Measurements from ENCODE around the gene CA5B. TPM values are rescaled to one million over a fixed set of nuclear protein-coding genes. Genes with fewer than 3 reads are reported as not detected.
"Not testable (repeated sequence)": the region's sequence is repeated elsewhere in the genome, so short reads cannot be mapped to it uniquely, and the experiment has no call there.

CA5B gene
- total and polyA plus RNA-seq, 10 of the 15 experiments (the other 5 are each of a cell fraction or from before 2014, with no cell fraction given), result 1.2 to 6.0 (median 3.2) TPM

GRCh38 chrX:15724911-15725310 is 13.2 kb upstream of the CA5B start:
- POLR2A ChIA-PET, result no interaction called here
- ATAC-seq (no peak), DNase-seq (ENCODE audit: low read depth, low spot score) (no peak), FAIRE-seq (no peak)
- in situ Hi-C loops (cut with MboI), result no loop called here
- no peaks in the 10 kb centered on the region for H3K4me1 ChIP-seq (ENCODE audit: control insufficient read depth, insufficient read depth, low read length)
- CTCF ChIA-PET, result interaction anchor here (0.5 kb wide), 1 partner anchor 37 kb away, joined by 3 read pairs; no protein-coding TSS in a partner anchor
- H3K27ac ChIP-seq (ENCODE audit: control insufficient read depth, insufficient read depth), result no peak overlapping the region
- BruUV-seq (replicated peaks), result no TSS peak
- no peak overlapping the region for H3K4me3 ChIP-seq
- H3K9me3 ChIP-seq (replicated peaks; ENCODE audit: control insufficient read depth, insufficient read depth, low read length), result no peaks in the 10 kb centered on the region; the same call in 2 of the 3 replicates
- H4K20me1 ChIP-seq (ENCODE audit: control insufficient read depth, insufficient read depth), result no peaks in the 10 kb centered on the region
- RAD21 ChIA-PET (ENCODE audit: unreplicated experiment), result no interaction called here
- no peak overlapping the region for H3K9ac ChIP-seq (ENCODE audit: control insufficient read depth, insufficient read depth, low read length)
- TF ChIP-seq SP1 (IDR thresholded peaks at IDR 0.05; ENCODE audit: low read depth, low read length), result no peak
- no peak for TF ChIP-seq IRF5 (IDR thresholded peaks at IDR 0.05; ENCODE audit: borderline replicate concordance)
- no peak for TF ChIP-seq BCL11A (IDR thresholded peaks at IDR 0.05; ENCODE audit: low read depth, low read length)
- TF ChIP-seq HCFC1 (IDR thresholded peaks at IDR 0.05; ENCODE audit: low read length), result no peak
- TF ChIP-seq SMARCA5 (IDR thresholded peaks at IDR 0.05), result no peak
- WGBS (ENCODE audit: insufficient coverage, insufficient replicate concordance, low lambda C conversion rate, missing lambda C conversion rate), result 100% methylated on average over 2 of the region's 2 CpGs
- SMC1A ChIA-PET (ENCODE audit: uncharacterized antibody, unreplicated experiment), result no interaction called here
- H3K27me3 ChIP-seq (replicated peaks in 1 of 2; ENCODE audit: control insufficient read depth in 2 of 2, insufficient read depth in 2 of 2, low read length in 1 of 2), result no peaks in the 10 kb centered on the region
- H2AFZ ChIP-seq (ENCODE audit: control insufficient read depth, low read depth, low read length), result no peak overlapping the region
- no peak overlapping the region for H3K4me2 ChIP-seq (ENCODE audit: control insufficient read depth, insufficient read depth)
- no peaks in the 10 kb centered on the region for H3K79me2 ChIP-seq (ENCODE audit: control insufficient read depth, insufficient read depth, low read length)
- no peaks in the 10 kb centered on the region for H3K36me3 ChIP-seq (ENCODE audit: control insufficient read depth in 2 of 2, insufficient read depth in 2 of 2, low read length in 1 of 2)
- intact Hi-C loops (cut with micrococcal nuclease; ENCODE audit: unreplicated experiment), result no loop called here

GRCh38 chrX:15731368-15731767 is 6.7 kb upstream of the CA5B start:
- not testable (repeated sequence) for H3K9me3 ChIP-seq (replicated peaks; ENCODE audit: control insufficient read depth, insufficient read depth, low read length); FAIRE-seq
- CTCF ChIA-PET, result interaction anchor here (1.7 kb wide), 1 partner anchor 8 kb away, joined by 5 read pairs; no protein-coding TSS in a partner anchor

More at GRCh38 chrX:15731368-15731767, 6.7 kb upstream of the CA5B start:
- intact Hi-C loops (cut with micrococcal nuclease; ENCODE audit: unreplicated experiment); in situ Hi-C loops (cut with MboI); H3K9ac ChIP-seq (ENCODE audit: control insufficient read depth, insufficient read depth, low read length); H3K27me3 ChIP-seq (replicated peaks in 1 of 2; ENCODE audit: control insufficient read depth in 2 of 2, insufficient read depth in 2 of 2, low read length in 1 of 2); H4K20me1 ChIP-seq (ENCODE audit: control insufficient read depth, insufficient read depth); ATAC-seq; H3K4me1 ChIP-seq (ENCODE audit: control insufficient read depth, insufficient read depth, low read length); DNase-seq (ENCODE audit: low read depth, low spot score); POLR2A ChIA-PET; H3K4me2 ChIP-seq (ENCODE audit: control insufficient read depth, insufficient read depth); H3K4me3 ChIP-seq; RAD21 ChIA-PET (ENCODE audit: unreplicated experiment); BruUV-seq (replicated peaks); H3K79me2 ChIP-seq (ENCODE audit: control insufficient read depth, insufficient read depth, low read length); H3K27ac ChIP-seq (ENCODE audit: control insufficient read depth, insufficient read depth); H3K36me3 ChIP-seq (ENCODE audit: control insufficient read depth in 2 of 2, insufficient read depth in 2 of 2, low read length in 1 of 2); H2AFZ ChIP-seq (ENCODE audit: control insufficient read depth, low read depth, low read length): not testable (repeated sequence)
- SMC1A ChIA-PET (ENCODE audit: uncharacterized antibody, unreplicated experiment), result interaction anchor here (1.8 kb wide), 1 partner anchor 10 kb away, joined by 6 read pairs; no protein-coding TSS in a partner anchor
- WGBS (ENCODE audit: insufficient coverage, insufficient replicate concordance, low lambda C conversion rate, missing lambda C conversion rate), result 81% methylated on average over 4 of the region's 4 CpGs

Measured in GM12878 (cell line).